Measurements from ENCODE around the gene POU2F1.
"Not testable (repeated sequence)": the region's sequence is repeated elsewhere in the genome, so short reads cannot be mapped to it uniquely, and the experiment has no call there.

Gene POU2F1

GRCh38 chr1:167221738-167222610 lies 1.3 kb downstream of the POU2F1 start:
- peaks cover 1% of the 10 kb centered on the region for H3K9me3 Mint-ChIP-seq
- peaks cover 2% of the 10 kb centered on the region for H3K36me3 Mint-ChIP-seq (ENCODE audit: low read depth)
- H3K27me3 Mint-ChIP-seq (ENCODE audit: low read depth, poor library complexity), result no peaks in the 10 kb centered on the region
- peaks cover 57% of the 10 kb centered on the region for H3K4me1 Mint-ChIP-seq
- H3K27ac Mint-ChIP-seq, result peak overlapping the region; percentile 100
- TF ChIP-seq CTCF (IDR thresholded peaks at IDR 0.05), result no peak
- peak overlapping the region; percentile 97 for H3K4me3 Mint-ChIP-seq
- peak; percentile 60 for DNase-seq

GRCh38 chr1:167223144-167224103 lies 2.7 kb downstream of the POU2F1 start:
- no peak for TF ChIP-seq CTCF (IDR thresholded peaks at IDR 0.05)
- Mint-ChIP-seq H3K4me3 (peak overlapping the region; percentile 97), H3K36me3 (ENCODE audit: low read depth) (no peaks in the 10 kb centered on the region), H3K27ac (peak overlapping the region; percentile 100), H3K4me1 (peaks cover 62% of the 10 kb centered on the region), H3K9me3 (no peaks in the 10 kb centered on the region), H3K27me3 (ENCODE audit: low read depth, poor library complexity) (no peaks in the 10 kb centered on the region)
- DNase-seq, result peak; percentile 31

GRCh38 chr1:167224734-167225235 lies 4.1 kb downstream of the POU2F1 start:
- not testable (repeated sequence) for H3K9me3 Mint-ChIP-seq; H3K27me3 Mint-ChIP-seq (ENCODE audit: low read depth, poor library complexity); DNase-seq; H3K36me3 Mint-ChIP-seq (ENCODE audit: low read depth); H3K27ac Mint-ChIP-seq
- Mint-ChIP-seq H3K4me3 (peak overlapping the region; percentile 54), H3K4me1 (peaks cover 52% of the 10 kb centered on the region)

GRCh38 chr1:167225920-167226319 lies 5.2 kb downstream of the POU2F1 start:
- Mint-ChIP-seq H3K4me3 (no peak overlapping the region), H3K9me3 (no peaks in the 10 kb centered on the region), H3K4me1 (peaks cover 52% of the 10 kb centered on the region), H3K36me3 (ENCODE audit: low read depth) (no peaks in the 10 kb centered on the region), H3K27ac (no peak overlapping the region), H3K27me3 (ENCODE audit: low read depth, poor library complexity) (no peaks in the 10 kb centered on the region)
- DNase-seq, result no peak
- no peak for TF ChIP-seq CTCF (IDR thresholded peaks at IDR 0.05)

GRCh38 chr1:167227934-167228378 lies 7.3 kb downstream of the POU2F1 start:
- Mint-ChIP-seq H3K27me3 (ENCODE audit: low read depth, poor library complexity) (no peaks in the 10 kb centered on the region), H3K4me3 (no peak overlapping the region), H3K27ac (no peak overlapping the region), H3K9me3 (no peaks in the 10 kb centered on the region), H3K36me3 (ENCODE audit: low read depth) (no peaks in the 10 kb centered on the region), H3K4me1 (peaks cover 47% of the 10 kb centered on the region)
- no peak for DNase-seq
- no peak for TF ChIP-seq CTCF (IDR thresholded peaks at IDR 0.05)

All from nephron progenitor cell (in vitro differentiated cells).